ENCODE results near the gene HMGA1.

HMGA1 gene

GRCh38 chr6:34213772-34214171 lies 22.9 kb upstream of the HMGA1 start:
- no peak overlapping the region for H3K4me3 ChIP-seq (ENCODE audit: low read depth, low read length)
- DNase-seq (ENCODE audit: low read depth), result no peak
- TF ChIP-seq MYC (IDR thresholded peaks at IDR 0.05; ENCODE audit: low read depth, low read length), result no peak
- no peak for TF ChIP-seq MAX (IDR thresholded peaks at IDR 0.05; ENCODE audit: low read depth, low read length)

- no peak for DNase-seq (ENCODE audit: low read depth)
- TF ChIP-seq MAX (IDR thresholded peaks at IDR 0.05; ENCODE audit: low read depth, low read length) (no peak), CTCF (IDR thresholded peaks at IDR 0.05; ENCODE audit: low read depth, low read length) (no peak), POLR2A (IDR thresholded peaks at IDR 0.05; ENCODE audit: extremely low read depth, insufficient read length) (no peak), MYC (IDR thresholded peaks at IDR 0.05; ENCODE audit: low read depth, low read length) (no peak)
- H3K4me3 ChIP-seq (ENCODE audit: low read depth, low read length), result no peak overlapping the region
Measured at GRCh38 chr6:34218691-34219090, 18.0 kb upstream of the HMGA1 start.

GRCh38 chr6:34223381-34223955 lies 13.2 kb upstream of the HMGA1 start:
- no peak for TF ChIP-seq CTCF (IDR thresholded peaks at IDR 0.05; ENCODE audit: low read depth, low read length)
- no peak for TF ChIP-seq MAX (IDR thresholded peaks at IDR 0.05; ENCODE audit: low read depth, low read length)
- no peak for TF ChIP-seq MYC (IDR thresholded peaks at IDR 0.05; ENCODE audit: low read depth, low read length)
- no peak for TF ChIP-seq POLR2A (IDR thresholded peaks at IDR 0.05; ENCODE audit: extremely low read depth, insufficient read length)
- DNase-seq (ENCODE audit: low read depth), result no peak
- peak overlapping the region; percentile 28 for H3K4me3 ChIP-seq (ENCODE audit: low read depth, low read length)

- peak; percentile 96 for DNase-seq (ENCODE audit: low read depth)
- H3K4me3 ChIP-seq (ENCODE audit: low read depth, low read length), result peak overlapping the region; percentile 59
- TF ChIP-seq CTCF (IDR thresholded peaks at IDR 0.05; ENCODE audit: low read depth, low read length), result no peak
- TF ChIP-seq POLR2A (IDR thresholded peaks at IDR 0.05; ENCODE audit: extremely low read depth, insufficient read length), result peak; percentile 73
- TF ChIP-seq MYC (IDR thresholded peaks at IDR 0.05; ENCODE audit: low read depth, low read length), result peak; percentile 84
- peak; percentile 49 for TF ChIP-seq MAX (IDR thresholded peaks at IDR 0.05; ENCODE audit: low read depth, low read length)
Measured at GRCh38 chr6:34223956-34224940, 12.4 kb upstream of the HMGA1 start.

GRCh38 chr6:34225551-34225950 lies 11.1 kb upstream of the HMGA1 start:
- TF ChIP-seq MAX (IDR thresholded peaks at IDR 0.05; ENCODE audit: low read depth, low read length) (no peak), MYC (IDR thresholded peaks at IDR 0.05; ENCODE audit: low read depth, low read length) (no peak), CTCF (IDR thresholded peaks at IDR 0.05; ENCODE audit: low read depth, low read length) (no peak), POLR2A (IDR thresholded peaks at IDR 0.05; ENCODE audit: extremely low read depth, insufficient read length) (no peak)
- no peak overlapping the region for H3K4me3 ChIP-seq (ENCODE audit: low read depth, low read length)
- DNase-seq (ENCODE audit: low read depth), result no peak

- TF ChIP-seq MYC (IDR thresholded peaks at IDR 0.05; ENCODE audit: low read depth, low read length), result no peak
- TF ChIP-seq CTCF (IDR thresholded peaks at IDR 0.05; ENCODE audit: low read depth, low read length), result no peak
- no peak for TF ChIP-seq POLR2A (IDR thresholded peaks at IDR 0.05; ENCODE audit: extremely low read depth, insufficient read length)
- no peak for TF ChIP-seq MAX (IDR thresholded peaks at IDR 0.05; ENCODE audit: low read depth, low read length)
- no peak overlapping the region for H3K4me3 ChIP-seq (ENCODE audit: low read depth, low read length)
- DNase-seq (ENCODE audit: low read depth), result no peak
Measured at GRCh38 chr6:34226066-34226465, 10.6 kb upstream of the HMGA1 start.
